Stromal cell of bone marrow (primary cell): ENCODE data around the gene IL19.
"Not testable (repeated sequence)": the region's sequence is repeated elsewhere in the genome, so short reads cannot be mapped to it uniquely, and the experiment has no call there.

Experiments
- DNase-seq: peaks from one replicate; pipeline ENCODE4 v3.0.0-alpha.2; 2012; ENCODE audit warnings: low read depth

The IL19 gene

GRCh38 chr1:206741142-206741701 lies 29.4 kb upstream of the IL19 start:
- no peak for DNase-seq

- DNase-seq: no peak
Measured at GRCh38 chr1:206742719-206743383, 27.7 kb upstream of the IL19 start.

GRCh38 chr1:206744683-206745082 lies 25.9 kb upstream of the IL19 start:
- no peak for DNase-seq

GRCh38 chr1:206745301-206745700 lies 25.3 kb upstream of the IL19 start:
- no peak for DNase-seq

GRCh38 chr1:206748348-206749030 lies 22.1 kb upstream of the IL19 start:
- no peak for DNase-seq

GRCh38 chr1:206751891-206752290 lies 18.7 kb upstream of the IL19 start:
- DNase-seq: no peak

GRCh38 chr1:206752481-206752880 lies 18.1 kb upstream of the IL19 start:
- DNase-seq: no peak

GRCh38 chr1:206753141-206753540 lies 17.4 kb upstream of the IL19 start:
- DNase-seq: peak; percentile 72

GRCh38 chr1:206754011-206754410 lies 16.6 kb upstream of the IL19 start:
- peak; percentile 48 for DNase-seq

- DNase-seq: no peak
Measured at GRCh38 chr1:206757524-206758266, 12.9 kb upstream of the IL19 start.

- DNase-seq: no peak
Measured at GRCh38 chr1:206760590-206760989, 10.0 kb upstream of the IL19 start.

GRCh38 chr1:206761159-206761768 lies 9.3 kb upstream of the IL19 start:
- DNase-seq: no peak

- DNase-seq: not testable (repeated sequence)
Measured at GRCh38 chr1:206762741-206763364, 7.7 kb upstream of the IL19 start.

GRCh38 chr1:206765771-206766170 lies 4.8 kb upstream of the IL19 start:
- not testable (repeated sequence) for DNase-seq

GRCh38 chr1:206766251-206766856 lies 4.2 kb upstream of the IL19 start:
- peak; percentile 89 for DNase-seq

- DNase-seq: no peak
Measured at GRCh38 chr1:206768472-206769303, 1.9 kb upstream of the IL19 start.

- DNase-seq: no peak
Measured at GRCh38 chr1:206769304-206769731, 1.3 kb upstream of the IL19 start.

- DNase-seq: no peak
Measured at GRCh38 chr1:206771338-206771692, 742 bp downstream of the IL19 start.

- DNase-seq: no peak
Measured at GRCh38 chr1:206772243-206772937, 1.8 kb downstream of the IL19 start, which contains the start of gene IL10. Gene IL10 (minus strand): TSS chr1:206772494. CDS start chr1:206772435, 59 bp downstream.

- no peak for DNase-seq
Measured at GRCh38 chr1:206774093-206774492, 3.5 kb downstream of the IL19 start.
